GM19043 (cell line): ENCODE results near the gene PAIP2B.
"Not testable (repeated sequence)": the region's sequence is repeated elsewhere in the genome, so short reads cannot be mapped to it uniquely, and the experiment has no call there.

Source experiments
- ATAC-seq: cut with Tn5 transposase; IDR thresholded peaks from one replicate; pipeline ENCODE4 v1.9.1; 2021; ENCODE audit warnings: low read depth; ENCODE audit not compliant: unreplicated experiment

Gene PAIP2B, protein sequence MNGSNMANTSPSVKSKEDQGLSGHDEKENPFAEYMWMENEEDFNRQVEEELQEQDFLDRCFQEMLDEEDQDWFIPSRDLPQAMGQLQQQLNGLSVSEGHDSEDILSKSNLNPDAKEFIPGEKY

DNA sequence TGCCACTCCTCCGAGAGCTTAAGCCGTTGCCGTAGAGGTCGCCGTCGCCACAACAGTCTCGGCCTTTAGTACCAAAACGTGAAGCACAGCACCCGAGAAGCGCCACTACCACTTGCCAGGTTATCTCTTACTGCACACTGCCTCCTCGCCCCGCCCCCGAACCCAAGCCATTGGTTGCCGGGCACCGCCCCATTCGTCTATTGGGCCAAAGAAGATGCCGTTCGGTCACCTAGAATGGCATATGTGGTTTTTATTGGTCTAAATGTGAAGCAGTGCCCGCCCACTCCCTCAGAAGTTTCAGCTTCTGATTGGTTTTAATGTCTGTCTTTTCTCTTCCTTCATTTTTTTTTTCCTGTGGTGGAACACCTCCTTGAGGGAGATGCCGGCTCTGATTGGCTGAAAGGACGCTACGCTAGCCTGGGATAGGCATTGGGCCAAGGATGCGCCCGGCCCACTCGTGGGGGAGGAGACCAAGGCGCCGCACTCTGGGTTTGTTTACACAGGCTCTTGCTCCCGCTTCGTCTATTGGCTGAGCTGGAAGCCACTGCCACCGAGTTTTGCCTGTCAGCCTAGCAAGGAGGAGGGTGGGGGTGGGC, at the start of gene PAIP2B:
Gene PAIP2B, minus strand, starts transcription at position 139 of the 596 bp plus-strand sequence. CDS start 24,514 bp downstream, outside the sequence.
- peak; percentile 95 for ATAC-seq

DNA sequence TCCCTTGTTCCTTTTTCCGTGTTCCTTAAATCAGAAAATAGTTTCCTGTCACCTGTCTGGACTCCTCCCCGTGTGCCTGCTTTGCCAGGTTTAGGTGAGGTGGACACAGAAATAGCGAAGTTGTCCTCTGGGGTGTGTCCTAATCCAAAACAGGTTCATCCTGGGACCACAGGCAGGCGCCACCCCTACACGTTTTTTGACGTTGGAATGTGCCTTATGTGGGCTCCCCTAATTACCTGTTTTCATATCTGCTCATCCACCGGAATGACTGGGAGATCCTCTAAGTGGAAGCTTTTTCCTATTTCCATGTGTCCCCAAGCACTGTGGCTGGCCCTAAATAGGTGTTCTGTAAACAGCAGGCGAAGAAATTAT, 49.0 kb upstream of the PAIP2B start:
- ATAC-seq: peak; percentile 12

DNA sequence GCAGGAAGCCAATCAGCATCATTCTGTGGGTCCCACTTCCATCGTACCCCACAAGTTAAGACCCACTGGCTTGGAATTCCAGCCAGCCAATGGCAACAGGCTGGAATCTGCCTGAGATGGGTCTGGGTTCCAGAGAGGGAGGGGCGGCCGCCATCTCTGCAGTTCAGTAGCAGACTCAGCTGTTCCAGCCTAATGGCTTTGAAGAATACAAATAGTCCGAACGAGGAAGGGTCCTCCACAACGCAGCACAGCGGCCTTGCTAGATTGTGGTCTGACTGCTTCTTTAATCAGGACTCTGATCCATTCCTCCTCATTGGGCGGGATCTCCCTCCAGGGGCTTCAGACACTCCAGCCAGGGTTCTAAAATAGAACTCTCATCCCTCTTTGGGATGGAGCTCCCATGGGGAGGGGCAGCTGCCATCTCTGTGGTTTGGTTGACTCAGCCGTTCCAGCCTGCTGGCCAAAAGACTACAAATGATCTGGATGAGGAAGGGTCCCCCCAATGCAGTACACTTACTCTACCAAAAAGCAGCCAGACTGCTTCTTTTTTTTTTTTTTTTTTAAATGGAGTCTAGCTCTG, 42.7 kb upstream of the PAIP2B start:
- no peak for ATAC-seq

DNA sequence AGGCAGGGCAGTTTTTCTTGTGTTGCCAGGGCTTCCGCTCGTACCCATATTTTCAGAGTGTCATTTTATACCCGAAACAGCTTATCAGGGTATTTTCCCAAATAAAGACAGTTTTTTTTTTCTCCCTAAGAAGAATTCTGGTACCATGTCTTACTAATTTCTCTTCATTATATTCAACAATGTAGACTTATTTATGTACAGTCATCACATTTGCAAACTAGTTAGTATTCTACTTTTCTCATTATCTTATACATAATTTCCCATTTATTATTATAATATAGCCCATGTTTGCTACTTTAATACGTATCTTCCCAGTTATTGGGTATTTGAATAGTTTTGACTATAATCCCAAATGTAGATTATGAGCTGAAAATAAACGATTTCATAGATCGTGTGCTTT, 36.5 kb upstream of the PAIP2B start:
- ATAC-seq: no peak

DNA sequence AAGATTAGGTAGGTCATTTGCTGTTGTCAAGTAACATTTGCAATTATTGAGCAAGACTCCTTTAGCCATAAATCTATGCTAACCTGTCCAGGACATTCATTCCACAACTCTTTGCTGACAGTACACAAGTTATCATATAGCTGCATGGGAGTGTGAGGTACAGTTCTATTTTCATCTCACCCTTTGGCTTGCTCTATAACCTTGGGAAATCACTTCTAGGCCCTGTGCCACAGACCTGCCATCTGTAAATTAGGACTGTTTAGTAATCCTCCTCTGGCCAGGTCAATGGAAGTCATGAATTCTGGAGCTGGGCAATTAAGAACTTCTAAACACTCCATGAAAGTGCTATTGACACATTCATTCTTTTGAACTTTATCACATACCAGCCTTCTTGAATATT, 34.6 kb upstream of the PAIP2B start:
- no peak for ATAC-seq

DNA sequence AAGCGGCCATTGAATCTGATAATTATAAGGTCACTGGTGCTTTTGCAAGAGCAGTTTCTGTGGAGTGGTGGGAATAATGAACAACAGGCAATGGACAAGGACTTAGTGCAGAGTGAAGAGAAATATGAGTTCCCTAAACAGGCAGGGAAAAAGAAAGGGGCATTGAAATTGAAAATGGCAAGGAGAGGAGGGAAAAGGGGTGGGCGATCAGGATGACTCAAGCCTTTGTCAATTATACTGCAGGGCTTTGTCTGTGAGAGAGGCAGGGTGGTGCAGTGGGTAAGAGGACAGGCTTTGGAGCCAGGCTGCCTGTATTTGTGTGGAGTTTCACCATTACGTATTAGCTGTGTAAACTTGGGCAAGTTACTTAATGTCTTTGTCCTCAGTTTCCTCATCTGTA, 29.5 kb upstream of the PAIP2B start:
- no peak for ATAC-seq

DNA sequence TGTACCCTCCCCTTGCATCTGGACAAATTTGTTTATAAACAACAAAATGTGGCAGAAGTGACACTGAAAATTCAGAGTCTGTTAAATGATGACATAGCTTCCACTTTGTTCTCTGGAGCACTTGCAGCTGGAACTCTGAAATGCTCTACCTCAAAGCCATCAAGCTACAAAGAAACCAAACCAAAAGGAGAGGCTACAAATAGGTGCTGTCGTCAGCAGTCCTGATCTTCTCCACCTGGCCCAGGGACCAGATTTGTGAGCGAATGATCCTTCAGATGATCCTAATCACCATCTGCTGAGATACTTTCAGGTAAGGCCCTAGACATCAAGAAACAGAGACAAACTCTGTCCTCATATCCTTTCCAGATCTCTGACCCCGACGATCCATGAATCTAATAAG, 27.9 kb upstream of the PAIP2B start:
- ATAC-seq: no peak

DNA sequence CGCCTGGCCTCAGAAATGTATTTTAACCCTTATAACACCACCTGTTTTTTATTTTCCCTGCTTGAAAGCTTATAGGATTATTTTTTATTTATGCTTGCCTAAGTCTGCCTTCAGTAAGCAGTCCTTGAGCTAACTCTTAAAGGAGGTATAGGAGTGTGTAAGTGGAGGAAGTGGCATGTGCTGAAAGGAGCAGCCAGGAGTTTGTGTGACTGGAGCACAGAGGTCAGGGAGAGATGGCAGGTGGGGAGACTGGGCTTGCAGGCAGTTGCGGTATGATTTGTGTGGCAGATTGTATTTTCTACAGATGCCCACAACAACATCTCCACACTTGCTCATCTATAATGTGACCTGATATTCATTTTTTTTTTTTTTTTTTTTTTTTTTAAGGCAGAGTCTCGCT, 27.2 kb upstream of the PAIP2B start:
- no peak for ATAC-seq

DNA sequence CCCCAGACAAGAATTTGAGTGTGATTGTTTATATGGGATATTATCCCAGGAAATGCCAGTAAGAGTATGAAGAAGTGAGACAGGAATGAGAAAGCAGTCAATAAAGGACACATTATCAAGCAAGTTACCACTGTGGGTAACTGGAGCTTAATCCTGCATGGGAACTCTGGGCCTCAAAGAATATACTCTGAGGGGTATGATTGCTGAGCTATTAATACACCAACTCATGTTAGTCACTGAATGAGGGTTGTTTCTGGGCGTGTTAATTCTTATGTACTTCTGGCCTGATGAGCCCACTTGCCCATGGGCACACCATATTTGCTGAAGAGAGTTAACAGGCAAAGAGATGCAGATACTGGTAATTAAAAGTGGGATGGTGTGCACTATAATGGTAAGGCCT, 26.6 kb upstream of the PAIP2B start:
- ATAC-seq: no peak

DNA sequence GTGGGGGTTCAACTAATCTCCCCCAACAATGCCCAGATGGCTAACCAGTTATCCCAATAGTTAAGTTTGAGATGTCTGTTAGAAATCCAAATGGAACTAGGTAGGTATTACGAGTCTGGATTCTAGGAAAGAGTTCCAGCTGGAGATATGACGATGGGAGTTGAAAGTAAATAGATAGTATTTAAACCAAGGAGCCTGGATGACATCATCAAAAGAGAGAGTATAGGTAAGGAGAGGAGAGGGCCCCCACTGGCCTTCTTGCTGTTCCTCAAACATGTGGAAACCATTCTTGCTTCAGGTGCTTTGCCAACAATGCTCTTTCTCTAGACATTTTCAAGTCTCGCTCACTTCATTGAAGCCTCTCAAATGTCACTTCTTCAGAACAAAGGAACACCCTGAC, 26.0 kb upstream of the PAIP2B start:
- no peak for ATAC-seq

DNA sequence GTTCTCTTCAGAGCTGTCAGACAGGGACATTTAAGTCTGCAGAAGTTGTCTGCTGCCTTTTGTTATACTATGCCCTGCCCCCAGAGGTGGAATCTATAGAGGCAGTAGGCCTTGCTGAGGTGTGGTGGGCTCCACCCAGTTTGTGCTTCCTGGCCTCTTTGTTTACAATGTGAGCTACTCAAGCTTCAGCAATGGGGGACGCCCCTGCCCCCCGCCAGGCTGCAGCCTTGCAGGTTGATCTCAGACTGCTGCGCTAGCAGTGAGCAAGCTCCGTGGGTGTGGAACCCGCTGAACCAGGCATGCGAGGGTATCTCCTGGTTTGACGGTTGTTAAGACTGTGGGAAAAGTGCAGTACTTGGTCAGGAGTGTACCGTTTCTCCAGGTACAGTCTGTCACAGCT, 24.0 kb upstream of the PAIP2B start:
- no peak for ATAC-seq

DNA sequence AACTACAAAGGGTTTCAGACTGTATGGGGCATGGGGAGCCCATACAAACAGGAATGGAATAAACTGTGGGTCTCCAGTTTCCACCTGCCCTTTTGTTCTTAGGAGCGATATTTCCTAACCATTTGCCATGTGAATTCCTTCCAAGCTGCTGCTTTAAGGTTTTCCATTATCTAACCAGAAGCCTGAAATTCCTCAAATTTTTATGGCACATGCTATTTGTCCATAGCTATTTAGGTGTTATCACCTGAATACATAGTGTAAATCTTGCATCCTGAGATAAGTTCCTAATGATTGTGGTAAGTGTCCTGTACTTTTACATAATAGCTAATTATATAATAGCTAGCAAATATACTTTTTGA, 17.4 kb upstream of the PAIP2B start:
- no peak for ATAC-seq

DNA sequence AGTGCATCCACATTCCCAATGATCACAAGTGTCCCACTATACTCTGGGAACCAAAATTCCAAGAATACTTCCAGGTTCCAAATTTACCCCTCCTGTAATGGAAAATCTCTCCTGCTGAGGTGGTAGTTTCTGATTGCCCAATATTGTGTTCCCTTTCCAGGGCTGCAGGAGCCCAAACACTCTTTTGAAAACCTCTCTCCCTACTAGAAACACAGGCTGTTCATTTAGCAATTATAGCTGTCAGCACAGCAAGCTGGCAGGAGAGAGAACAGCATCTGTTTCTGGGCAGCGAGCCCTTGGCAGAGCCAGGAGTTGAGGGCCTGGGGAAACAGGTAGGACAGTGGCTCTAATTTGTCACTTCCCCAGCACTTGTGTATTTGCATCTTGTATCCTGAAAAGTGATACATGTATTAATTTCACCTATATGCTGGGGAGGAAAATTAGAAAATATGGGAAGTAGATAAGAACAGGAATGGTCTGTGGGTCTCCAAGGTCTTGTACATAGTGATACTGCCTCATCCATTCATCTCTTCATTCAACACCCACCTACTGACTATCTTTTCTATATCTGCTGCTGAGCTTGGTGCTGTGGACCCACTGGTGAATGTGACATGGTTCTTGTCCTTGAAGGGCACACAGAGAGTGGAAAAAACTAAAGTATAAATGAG, 16.9 kb upstream of the PAIP2B start:
- no peak for ATAC-seq

DNA sequence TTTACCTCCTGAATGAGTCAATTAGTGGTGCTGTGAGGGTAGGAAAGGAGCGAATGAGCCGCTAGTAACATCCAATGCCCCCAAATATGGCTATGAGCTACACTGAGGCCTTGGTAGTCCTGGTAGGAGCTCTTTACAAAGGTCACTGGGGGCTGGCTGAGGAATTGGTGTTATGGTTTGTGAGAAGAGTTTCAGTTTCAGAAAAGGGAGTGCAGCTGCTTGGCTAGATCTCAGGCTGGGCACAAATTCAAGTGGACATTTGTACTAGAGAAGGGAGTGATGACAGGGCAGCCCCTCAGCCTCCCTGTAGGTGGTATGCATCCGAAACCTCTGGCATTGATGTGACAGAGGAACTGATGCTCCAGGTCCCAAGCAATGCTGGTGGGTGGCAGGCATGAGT, 13.9 kb upstream of the PAIP2B start:
- no peak for ATAC-seq

DNA sequence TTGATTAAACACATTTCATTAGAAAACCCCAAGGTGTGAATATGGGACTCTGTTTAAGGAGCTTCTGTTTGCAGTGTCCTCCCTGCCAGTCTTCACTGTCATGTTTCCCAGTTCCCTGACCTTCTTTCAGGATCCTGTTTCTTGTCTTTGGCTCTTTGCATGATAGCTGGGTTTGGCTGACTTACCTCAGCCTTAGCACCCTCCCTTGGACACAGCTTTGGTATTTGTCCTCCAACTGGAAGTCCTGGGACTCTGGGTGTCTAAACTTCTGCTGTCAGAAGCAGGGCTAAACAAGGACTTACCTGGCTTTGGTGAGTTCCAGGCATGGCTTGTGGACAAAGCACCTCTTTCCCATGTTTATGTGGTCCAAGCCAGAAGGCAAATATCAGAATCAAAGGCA, 11.2 kb upstream of the PAIP2B start:
- no peak for ATAC-seq

DNA sequence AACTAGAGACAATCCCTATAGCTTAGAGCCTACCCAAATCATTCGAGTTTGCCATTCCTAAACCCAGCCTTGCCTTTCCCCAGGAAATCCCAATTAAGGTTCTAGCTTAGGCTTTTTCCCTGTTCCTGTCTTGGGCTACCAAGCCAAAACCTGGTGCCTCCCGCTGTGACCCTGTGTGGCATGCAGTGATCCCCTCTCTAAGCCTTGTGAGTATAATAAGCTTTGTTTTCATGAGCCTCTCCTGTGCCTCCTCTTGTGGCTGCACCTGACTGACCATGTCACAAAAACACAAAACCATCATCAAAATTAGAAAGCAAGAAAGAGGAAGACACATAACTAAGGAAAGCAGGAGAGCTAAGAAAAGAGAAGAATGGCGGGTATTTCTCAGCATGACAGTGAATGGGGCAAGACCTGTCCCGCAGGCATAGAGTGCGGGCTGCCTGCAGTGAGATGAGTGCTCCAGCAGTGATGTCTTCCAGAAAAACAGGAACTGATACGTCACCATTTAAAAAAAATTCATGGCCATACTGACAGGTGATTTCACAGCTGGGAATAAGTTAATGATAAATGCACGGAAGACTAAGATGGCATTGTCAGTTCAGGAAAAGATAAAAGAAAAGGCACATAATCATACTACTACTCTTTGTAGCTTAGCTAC, 9.2 kb upstream of the PAIP2B start:
- no peak for ATAC-seq

DNA sequence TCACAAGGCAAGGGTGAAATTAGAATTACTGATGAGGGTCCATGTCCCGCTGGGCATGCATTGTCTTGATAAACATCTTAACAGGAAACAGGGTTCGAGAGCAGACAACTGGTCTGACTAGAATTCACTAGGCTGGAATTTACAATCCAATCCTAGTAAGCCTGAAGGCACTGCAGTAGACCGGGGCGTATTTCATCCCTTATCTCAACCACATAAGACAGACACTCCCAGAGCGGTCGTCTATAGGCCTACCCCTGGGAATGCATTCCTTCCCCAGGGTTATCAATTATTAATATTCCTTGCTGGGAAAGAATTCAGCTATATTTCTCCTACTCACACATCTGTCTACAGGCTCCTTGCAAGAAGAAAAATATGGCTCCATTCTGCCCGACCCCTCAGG, 6.2 kb upstream of the PAIP2B start:
- not testable (repeated sequence) for ATAC-seq

DNA sequence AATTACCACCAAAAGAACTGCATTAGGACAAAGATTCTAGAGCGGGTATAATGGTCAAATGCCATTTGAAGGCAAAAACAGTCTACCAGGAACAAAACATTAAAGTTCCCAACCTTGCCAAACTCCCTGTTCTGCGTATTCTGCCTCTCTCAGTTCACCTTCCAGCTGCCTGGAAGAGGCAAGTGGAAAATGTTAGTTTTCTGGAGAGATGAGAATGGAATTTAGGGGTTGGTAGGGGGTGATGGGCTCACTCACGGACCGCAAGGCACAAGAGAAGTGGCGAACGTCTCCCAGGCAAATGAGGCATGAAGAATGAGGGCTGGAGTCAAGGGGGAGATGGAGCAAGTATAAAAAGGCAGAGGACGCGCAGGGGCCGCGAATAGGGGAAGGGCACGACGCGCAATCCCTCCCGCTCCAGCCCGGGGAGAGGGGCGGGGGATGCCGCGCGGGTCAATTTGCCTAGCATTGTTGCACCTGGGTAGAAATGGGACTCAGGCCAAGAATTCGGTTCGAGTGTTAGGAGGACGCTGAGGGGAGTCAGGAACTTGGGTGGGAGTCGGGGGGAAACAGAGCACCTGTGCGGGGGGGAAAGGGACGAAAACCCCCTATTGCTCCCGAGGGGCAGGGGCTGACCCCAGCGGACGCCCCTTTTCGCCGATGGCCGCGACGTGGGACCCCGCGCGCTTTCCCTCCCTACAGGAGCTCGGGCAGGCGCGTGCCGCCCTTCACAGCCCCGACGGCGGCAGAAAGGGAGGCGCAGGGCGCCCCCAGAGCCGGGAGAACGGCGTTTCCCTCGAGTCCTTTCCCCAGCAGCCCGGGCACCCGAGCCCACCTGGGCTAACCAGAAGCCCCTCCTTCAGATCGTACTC, 573 bp downstream of the PAIP2B start:
- peak; percentile 2 for ATAC-seq

DNA sequence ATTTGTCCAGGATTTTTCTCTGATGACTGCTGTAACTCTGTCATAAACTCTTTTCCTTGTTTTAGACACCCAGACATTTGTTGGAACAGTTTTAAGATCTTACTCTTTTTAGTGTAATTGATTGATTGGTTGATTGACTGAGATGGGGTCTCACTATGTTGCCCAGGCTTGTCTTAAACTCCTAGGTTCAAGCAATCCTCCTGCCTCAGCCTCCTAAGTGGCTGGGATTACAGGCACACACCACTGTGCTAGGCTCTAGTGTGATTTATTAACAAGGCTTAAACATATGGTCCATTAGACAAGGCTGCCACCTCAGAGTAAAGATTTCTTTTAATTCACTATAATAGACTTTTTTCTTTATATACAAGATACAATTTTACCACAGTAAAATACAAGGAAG, 2.0 kb downstream of the PAIP2B start:
- ATAC-seq: no peak

DNA sequence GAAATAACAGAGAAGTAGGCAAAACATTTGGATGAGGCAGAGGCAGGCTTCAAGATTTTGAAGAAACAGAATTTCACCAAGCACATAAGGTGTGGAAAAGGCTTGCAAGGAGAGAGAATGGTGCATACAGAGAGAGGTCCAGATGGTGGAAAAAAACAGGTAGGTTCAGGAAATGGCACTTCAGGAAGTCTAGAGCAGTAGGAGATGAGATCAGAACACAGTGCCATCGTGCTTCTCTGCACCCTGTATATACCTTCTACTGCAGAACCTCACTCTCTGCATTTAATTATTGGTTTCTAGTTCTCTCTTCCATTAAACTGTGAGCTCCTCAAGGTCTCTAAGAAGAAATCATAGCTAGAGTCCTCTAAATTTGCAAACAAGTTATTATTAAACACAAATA, 2.4 kb downstream of the PAIP2B start:
- ATAC-seq: no peak
